LNCAP (cell line): Measurements from ENCODE around the gene EXOC7.

Experiments used
- TF ChIP-seq, protein P1 (sequence below): fragments of 450-650 bp; IDR thresholded peaks from 2 replicates; pipeline ENCODE4 v1.5.1; 2017; ENCODE audit warnings: mild to moderate bottlenecking

Gene EXOC7

DNA sequence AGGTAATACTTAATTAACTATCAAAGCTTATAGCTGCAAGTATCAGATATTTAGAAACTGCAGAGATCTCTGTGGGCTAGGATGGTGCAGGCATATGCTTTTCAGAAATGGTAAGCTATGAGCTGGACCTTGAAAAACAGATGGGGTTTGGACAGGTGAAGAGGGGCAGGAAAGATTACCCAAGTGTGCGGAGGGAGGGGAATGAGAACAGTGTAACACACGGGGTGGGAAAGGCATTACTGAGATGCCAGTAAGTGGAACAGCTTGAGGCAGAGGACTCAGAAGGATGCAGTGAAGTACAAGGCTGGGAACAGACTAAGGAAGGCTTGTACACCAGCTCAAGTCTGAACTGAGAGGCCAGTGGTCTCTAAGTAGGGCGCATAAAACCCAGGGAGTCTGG is 54.3 kb downstream of the EXOC7 start:
- TF ChIP-seq, protein P1, sequence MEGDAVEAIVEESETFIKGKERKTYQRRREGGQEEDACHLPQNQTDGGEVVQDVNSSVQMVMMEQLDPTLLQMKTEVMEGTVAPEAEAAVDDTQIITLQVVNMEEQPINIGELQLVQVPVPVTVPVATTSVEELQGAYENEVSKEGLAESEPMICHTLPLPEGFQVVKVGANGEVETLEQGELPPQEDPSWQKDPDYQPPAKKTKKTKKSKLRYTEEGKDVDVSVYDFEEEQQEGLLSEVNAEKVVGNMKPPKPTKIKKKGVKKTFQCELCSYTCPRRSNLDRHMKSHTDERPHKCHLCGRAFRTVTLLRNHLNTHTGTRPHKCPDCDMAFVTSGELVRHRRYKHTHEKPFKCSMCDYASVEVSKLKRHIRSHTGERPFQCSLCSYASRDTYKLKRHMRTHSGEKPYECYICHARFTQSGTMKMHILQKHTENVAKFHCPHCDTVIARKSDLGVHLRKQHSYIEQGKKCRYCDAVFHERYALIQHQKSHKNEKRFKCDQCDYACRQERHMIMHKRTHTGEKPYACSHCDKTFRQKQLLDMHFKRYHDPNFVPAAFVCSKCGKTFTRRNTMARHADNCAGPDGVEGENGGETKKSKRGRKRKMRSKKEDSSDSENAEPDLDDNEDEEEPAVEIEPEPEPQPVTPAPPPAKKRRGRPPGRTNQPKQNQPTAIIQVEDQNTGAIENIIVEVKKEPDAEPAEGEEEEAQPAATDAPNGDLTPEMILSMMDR, result no peak

DNA sequence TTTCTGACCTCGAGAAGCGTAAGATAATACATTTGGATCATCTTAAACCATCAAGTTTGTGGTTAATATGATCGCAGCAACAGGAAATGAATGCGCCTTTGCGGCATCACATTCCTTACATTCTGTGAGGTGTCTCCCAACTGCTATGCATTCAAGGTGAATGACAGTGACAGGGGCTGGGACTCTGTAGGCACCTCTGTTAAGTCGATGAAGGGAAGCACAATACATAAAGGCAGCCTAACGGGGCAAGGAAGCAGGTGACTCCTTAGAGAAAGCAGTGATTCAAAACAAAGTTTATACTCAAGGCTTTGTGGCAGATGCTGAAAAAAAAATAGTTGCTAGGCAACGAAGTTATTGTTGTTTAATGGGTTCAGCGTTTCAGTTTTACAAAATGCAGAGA is 54.9 kb downstream of the EXOC7 start:
- TF ChIP-seq, protein P1, result no peak

DNA sequence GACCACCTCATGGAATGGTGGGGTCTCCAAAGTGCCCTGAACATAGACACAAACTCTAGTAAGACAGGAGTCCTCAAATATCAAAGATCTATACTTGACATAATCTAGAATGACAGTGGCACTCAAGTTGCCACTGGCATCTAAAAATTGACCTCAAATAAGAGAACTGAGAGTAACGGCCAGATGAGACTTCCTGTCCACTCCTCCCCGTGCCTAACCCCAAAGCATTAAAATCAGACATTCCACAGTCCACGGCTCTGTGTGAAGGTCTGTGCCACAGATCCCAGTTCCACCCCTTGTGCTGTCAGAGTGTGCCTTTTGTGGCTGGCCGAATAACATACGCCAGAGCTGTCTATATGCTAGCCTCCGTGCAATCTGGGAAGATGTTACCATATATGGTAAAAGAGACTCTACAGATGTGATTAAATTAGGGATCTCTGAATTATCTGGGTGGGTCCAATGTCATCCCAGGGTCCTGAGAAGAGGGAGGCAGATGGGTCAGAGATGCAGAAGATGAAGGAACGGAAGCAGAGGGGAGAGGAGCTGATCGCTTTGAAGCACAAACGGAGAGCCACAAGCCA is 55.5 kb downstream of the EXOC7 start:
- TF ChIP-seq, protein P1, result no peak

DNA sequence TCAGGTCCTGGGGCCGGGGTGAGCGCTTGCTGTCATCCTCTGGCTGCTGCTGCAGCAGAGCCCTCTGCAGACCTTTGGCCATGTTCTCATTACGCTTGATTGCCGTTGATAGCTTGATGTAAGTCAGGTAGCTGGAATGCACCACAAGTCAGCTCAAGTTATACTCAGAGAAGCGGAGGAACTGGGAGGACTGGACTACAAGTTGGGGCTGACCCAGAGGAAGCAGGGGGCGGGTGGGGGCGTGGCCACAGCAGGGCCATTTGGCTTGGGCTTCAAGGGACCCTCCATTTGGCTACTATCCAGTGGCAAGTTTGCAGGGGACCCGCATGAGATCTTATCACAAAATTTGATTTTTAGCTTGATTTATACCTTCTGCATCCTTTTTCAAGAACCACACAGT is 57.5 kb downstream of the EXOC7 start:
- TF ChIP-seq, protein P1, result no peak

DNA sequence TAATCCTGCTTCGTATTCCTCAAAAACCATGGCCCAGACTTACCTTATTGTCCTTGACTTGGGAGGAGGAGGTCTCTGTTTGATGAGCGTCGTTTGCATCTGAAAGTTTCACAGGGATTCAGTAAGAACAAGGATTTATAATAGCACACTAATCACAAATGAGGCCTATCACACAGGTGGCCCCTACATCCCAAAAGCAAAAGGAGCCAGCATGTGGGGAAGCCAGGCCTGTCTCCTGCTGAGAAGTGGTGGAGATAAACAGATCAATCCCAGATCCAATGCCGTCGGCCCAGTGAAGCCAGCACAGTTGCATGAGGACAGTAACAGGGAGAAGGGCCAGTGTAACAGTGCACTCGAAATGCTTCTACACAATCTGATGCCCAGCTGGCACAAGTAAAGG is 63.2 kb downstream of the EXOC7 start:
- TF ChIP-seq, protein P1, result no peak

DNA sequence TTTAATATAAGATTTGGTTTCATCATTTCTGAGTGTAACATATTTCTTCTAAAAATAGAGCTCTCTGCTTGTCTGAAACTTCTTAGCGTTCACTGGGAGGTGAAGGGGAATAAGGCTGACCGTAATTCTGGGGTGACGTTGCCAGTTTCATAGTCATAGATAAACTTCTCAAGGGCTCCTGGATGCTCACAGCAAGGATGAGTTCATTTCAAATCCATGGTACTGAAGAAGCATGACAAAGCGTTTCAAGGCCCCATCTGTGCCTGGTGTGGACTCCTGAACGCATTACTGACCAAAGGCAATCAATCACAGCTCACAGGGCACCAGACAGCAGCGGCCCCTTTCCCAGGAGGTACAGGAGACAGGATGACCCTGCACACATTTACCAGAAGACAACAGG is 64.5 kb downstream of the EXOC7 start:
- TF ChIP-seq, protein P1, result no peak

DNA sequence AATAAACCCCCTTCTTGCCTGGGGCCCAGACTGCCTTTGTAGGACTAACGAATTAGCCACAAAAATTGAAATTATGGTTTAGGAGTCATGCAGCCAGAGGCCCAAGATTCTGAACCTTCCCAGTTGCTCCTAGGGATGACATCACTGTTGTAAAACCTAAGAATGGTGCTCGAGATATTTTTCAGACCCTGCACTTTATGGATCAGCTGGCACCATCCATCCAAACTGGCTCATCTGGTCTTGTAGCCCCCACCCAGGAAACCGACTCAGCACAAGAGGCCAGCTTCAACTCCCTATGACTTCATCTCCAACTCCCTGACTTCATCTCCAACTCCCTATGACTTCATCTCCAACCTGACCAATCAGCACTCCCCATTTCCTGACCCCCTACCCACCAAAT is 65.5 kb downstream of the EXOC7 start:
- TF ChIP-seq, protein P1, result no peak
